GM21528 (cell line): ENCODE measurements around the gene IRX6.

Experiments
- ATAC-seq: cut with Tn5 transposase; IDR thresholded peaks from one replicate; pipeline ENCODE4 v1.9.1; 2021; ENCODE audit warnings: mild to moderate bottlenecking, moderate library complexity; ENCODE audit not compliant: unreplicated experiment, low FRiP score

The IRX6 gene

GRCh38 chr16:55308973-55309372, 15.0 kb upstream of the IRX6 start:
- ATAC-seq, result no peak

- no peak for ATAC-seq
Measured at GRCh38 chr16:55322327-55322726, 1.7 kb upstream of the IRX6 start.

- ATAC-seq, result no peak
Measured at GRCh38 chr16:55324285-55325079, 479 bp downstream of the IRX6 start.

GRCh38 chr16:55325080-55325447, 1.1 kb downstream of the IRX6 start:
- ATAC-seq, result no peak

- no peak for ATAC-seq
Measured at GRCh38 chr16:55325458-55326109, 1.6 kb downstream of the IRX6 start.

GRCh38 chr16:55326261-55327092, 2.5 kb downstream of the IRX6 start:
- ATAC-seq, result no peak

GRCh38 chr16:55328611-55329569, 4.9 kb downstream of the IRX6 start:
- ATAC-seq, result no peak

GRCh38 chr16:55329791-55330428, 5.9 kb downstream of the IRX6 start:
- ATAC-seq, result no peak

- ATAC-seq, result no peak
Measured at GRCh38 chr16:55330781-55331647, 7.0 kb downstream of the IRX6 start.

GRCh38 chr16:55331648-55332185, 7.7 kb downstream of the IRX6 start:
- no peak for ATAC-seq

- peak; percentile 44 for ATAC-seq
Measured at GRCh38 chr16:55333684-55334083, 9.7 kb downstream of the IRX6 start.

GRCh38 chr16:55338646-55339045, 14.6 kb downstream of the IRX6 start:
- no peak for ATAC-seq

- no peak for ATAC-seq
Measured at GRCh38 chr16:55340445-55340844, 16.4 kb downstream of the IRX6 start.

GRCh38 chr16:55341681-55342080, 17.7 kb downstream of the IRX6 start:
- no peak for ATAC-seq

GRCh38 chr16:55346475-55346874, 22.5 kb downstream of the IRX6 start:
- no peak for ATAC-seq

- no peak for ATAC-seq
Measured at GRCh38 chr16:55349867-55350266, 25.9 kb downstream of the IRX6 start.

- ATAC-seq, result no peak
Measured at GRCh38 chr16:55350984-55351383, 27.0 kb downstream of the IRX6 start.

- ATAC-seq, result no peak
Measured at GRCh38 chr16:55351936-55352335, 27.9 kb downstream of the IRX6 start.
